ENCODE results near the gene HHAT. TPM values are rescaled to one million over a fixed set of nuclear protein-coding genes. Genes with fewer than 3 reads are reported as not detected.

HHAT gene
- total RNA-seq, 1 donor from 2014 or later: 13.7 TPM

DNA sequence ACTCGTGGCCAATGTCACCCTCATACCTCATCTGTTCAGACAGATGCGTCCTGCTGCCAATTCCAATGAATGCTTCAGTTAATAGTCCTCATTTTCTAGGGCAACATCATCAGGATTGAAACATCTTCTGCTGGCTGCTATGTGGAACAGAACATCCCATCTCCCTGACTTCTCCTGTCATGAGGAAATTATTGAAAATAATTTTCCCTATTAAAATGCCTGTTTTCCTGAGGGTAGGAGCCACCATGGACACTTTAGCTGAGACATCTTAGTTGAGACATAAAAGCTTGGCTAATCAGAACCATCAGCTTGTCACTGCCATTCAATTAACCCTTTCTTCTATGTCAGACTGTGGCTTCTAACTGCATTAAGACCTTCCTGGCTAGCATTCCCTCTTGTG, 396.1 kb downstream of the HHAT start:
- TF ChIP-seq, protein P1, sequence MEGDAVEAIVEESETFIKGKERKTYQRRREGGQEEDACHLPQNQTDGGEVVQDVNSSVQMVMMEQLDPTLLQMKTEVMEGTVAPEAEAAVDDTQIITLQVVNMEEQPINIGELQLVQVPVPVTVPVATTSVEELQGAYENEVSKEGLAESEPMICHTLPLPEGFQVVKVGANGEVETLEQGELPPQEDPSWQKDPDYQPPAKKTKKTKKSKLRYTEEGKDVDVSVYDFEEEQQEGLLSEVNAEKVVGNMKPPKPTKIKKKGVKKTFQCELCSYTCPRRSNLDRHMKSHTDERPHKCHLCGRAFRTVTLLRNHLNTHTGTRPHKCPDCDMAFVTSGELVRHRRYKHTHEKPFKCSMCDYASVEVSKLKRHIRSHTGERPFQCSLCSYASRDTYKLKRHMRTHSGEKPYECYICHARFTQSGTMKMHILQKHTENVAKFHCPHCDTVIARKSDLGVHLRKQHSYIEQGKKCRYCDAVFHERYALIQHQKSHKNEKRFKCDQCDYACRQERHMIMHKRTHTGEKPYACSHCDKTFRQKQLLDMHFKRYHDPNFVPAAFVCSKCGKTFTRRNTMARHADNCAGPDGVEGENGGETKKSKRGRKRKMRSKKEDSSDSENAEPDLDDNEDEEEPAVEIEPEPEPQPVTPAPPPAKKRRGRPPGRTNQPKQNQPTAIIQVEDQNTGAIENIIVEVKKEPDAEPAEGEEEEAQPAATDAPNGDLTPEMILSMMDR (conservative IDR thresholded peaks at IDR 0.05; ENCODE audit: low read depth, low read length): no peak
- DNase-seq (ENCODE audit: low read depth): no peak
- no peak overlapping the region for H3K4me3 ChIP-seq (ENCODE audit: low read depth, low read length)

Other genes with a start within 250 kb of the HHAT start
- gene SERTAD4, start 96.1 kb upstream of the HHAT start, total RNA-seq: 8.7 and 12.7 TPM in 2 replicates

Data from epithelial cell of proximal tubule (primary cell).